Neural cell (in vitro differentiated cells): ENCODE results near the gene ZNF24.
A peak's percentile ranks its signal among the peaks of the same experiment; 100 is the strongest.

Experiments
- EP300 ChIP-seq: fragments of 450-650 bp; conservative IDR thresholded peaks from 2 replicates; pipeline ENCODE4 v1.6.1; 2014; ENCODE audit warnings: antibody characterized with exemption, mild to moderate bottlenecking, moderate library complexity; ENCODE audit not compliant: poor library complexity, severe bottlenecking
- EZH2 ChIP-seq: fragments of 200-600, 300-800 bp; shearing (Covaris generic), sonication (generic); IDR thresholded peaks from 2 replicates; pipeline ENCODE4 v1.6.1; 2014; ENCODE audit warnings: antibody characterized with exemption, low read length, borderline replicate concordance, mild to moderate bottlenecking; ENCODE audit not compliant: insufficient read depth, poor library complexity, severe bottlenecking
- MXI1 ChIP-seq: fragments of 450-650 bp; conservative IDR thresholded peaks from 2 replicates; pipeline ENCODE4 v1.6.1; 2014; ENCODE audit warnings: antibody characterized with exemption, mild to moderate bottlenecking; ENCODE audit not compliant: poor library complexity, severe bottlenecking
- POLR2AphosphoS5 ChIP-seq: IDR thresholded peaks from 2 replicates; pipeline ENCODE4 v1.6.1; 2012
- RAD21 ChIP-seq: fragments of 450-650 bp; conservative IDR thresholded peaks from 2 replicates; pipeline ENCODE4 v1.6.1; 2014; ENCODE audit warnings: antibody characterized with exemption, mild to moderate bottlenecking, moderate library complexity
- SMC3 ChIP-seq: fragments of 450-650 bp; conservative IDR thresholded peaks from 2 replicates; pipeline ENCODE4 v1.6.1; 2014; ENCODE audit warnings: antibody characterized with exemption, mild to moderate bottlenecking, moderate library complexity; ENCODE audit not compliant: poor library complexity
- TAF1 ChIP-seq: IDR thresholded peaks from 2 replicates; pipeline ENCODE4 v1.6.1; 2012; ENCODE audit warnings: low read depth
- TF ChIP-seq, protein P1 (sequence below): fragments of 450-650 bp; IDR thresholded peaks from 2 replicates; pipeline ENCODE4 v1.5.1; 2014; ENCODE audit warnings: antibody characterized with exemption, mild to moderate bottlenecking, moderate library complexity; ENCODE audit not compliant: poor library complexity, severe bottlenecking
- TF ChIP-seq, protein P2 (sequence below): IDR thresholded peaks from 2 replicates; pipeline ENCODE4 v1.6.1; 2012; ENCODE audit warnings: borderline replicate concordance

- peak; percentile 84 for TF ChIP-seq EP300
- TF ChIP-seq, protein P1, sequence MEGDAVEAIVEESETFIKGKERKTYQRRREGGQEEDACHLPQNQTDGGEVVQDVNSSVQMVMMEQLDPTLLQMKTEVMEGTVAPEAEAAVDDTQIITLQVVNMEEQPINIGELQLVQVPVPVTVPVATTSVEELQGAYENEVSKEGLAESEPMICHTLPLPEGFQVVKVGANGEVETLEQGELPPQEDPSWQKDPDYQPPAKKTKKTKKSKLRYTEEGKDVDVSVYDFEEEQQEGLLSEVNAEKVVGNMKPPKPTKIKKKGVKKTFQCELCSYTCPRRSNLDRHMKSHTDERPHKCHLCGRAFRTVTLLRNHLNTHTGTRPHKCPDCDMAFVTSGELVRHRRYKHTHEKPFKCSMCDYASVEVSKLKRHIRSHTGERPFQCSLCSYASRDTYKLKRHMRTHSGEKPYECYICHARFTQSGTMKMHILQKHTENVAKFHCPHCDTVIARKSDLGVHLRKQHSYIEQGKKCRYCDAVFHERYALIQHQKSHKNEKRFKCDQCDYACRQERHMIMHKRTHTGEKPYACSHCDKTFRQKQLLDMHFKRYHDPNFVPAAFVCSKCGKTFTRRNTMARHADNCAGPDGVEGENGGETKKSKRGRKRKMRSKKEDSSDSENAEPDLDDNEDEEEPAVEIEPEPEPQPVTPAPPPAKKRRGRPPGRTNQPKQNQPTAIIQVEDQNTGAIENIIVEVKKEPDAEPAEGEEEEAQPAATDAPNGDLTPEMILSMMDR, result no peak
- TF ChIP-seq POLR2AphosphoS5, result peak; percentile 99
- peak; percentile 48 for TF ChIP-seq RAD21
- TF ChIP-seq TAF1, result peak; percentile 93
- TF ChIP-seq, protein P2, sequence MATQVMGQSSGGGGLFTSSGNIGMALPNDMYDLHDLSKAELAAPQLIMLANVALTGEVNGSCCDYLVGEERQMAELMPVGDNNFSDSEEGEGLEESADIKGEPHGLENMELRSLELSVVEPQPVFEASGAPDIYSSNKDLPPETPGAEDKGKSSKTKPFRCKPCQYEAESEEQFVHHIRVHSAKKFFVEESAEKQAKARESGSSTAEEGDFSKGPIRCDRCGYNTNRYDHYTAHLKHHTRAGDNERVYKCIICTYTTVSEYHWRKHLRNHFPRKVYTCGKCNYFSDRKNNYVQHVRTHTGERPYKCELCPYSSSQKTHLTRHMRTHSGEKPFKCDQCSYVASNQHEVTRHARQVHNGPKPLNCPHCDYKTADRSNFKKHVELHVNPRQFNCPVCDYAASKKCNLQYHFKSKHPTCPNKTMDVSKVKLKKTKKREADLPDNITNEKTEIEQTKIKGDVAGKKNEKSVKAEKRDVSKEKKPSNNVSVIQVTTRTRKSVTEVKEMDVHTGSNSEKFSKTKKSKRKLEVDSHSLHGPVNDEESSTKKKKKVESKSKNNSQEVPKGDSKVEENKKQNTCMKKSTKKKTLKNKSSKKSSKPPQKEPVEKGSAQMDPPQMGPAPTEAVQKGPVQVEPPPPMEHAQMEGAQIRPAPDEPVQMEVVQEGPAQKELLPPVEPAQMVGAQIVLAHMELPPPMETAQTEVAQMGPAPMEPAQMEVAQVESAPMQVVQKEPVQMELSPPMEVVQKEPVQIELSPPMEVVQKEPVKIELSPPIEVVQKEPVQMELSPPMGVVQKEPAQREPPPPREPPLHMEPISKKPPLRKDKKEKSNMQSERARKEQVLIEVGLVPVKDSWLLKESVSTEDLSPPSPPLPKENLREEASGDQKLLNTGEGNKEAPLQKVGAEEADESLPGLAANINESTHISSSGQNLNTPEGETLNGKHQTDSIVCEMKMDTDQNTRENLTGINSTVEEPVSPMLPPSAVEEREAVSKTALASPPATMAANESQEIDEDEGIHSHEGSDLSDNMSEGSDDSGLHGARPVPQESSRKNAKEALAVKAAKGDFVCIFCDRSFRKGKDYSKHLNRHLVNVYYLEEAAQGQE, result peak; percentile 91
- TF ChIP-seq MXI1, result peak; percentile 81
- TF ChIP-seq EZH2, result no peak
- peak; percentile 59 for TF ChIP-seq SMC3
These were observed 54.0 kb downstream of the ZNF24 start, which contains the start of gene ZSCAN30 for GRCh38 chr18:35290094-35290735.
